ENCODE results near the gene MMP20. TPM values are rescaled to one million over a fixed set of nuclear protein-coding genes. Genes with fewer than 3 reads are reported as not detected.

Gene MMP20
- polyA plus RNA-seq, 1 of the 3 experiments (the other 2 are of a cell fraction): not detected

DNA sequence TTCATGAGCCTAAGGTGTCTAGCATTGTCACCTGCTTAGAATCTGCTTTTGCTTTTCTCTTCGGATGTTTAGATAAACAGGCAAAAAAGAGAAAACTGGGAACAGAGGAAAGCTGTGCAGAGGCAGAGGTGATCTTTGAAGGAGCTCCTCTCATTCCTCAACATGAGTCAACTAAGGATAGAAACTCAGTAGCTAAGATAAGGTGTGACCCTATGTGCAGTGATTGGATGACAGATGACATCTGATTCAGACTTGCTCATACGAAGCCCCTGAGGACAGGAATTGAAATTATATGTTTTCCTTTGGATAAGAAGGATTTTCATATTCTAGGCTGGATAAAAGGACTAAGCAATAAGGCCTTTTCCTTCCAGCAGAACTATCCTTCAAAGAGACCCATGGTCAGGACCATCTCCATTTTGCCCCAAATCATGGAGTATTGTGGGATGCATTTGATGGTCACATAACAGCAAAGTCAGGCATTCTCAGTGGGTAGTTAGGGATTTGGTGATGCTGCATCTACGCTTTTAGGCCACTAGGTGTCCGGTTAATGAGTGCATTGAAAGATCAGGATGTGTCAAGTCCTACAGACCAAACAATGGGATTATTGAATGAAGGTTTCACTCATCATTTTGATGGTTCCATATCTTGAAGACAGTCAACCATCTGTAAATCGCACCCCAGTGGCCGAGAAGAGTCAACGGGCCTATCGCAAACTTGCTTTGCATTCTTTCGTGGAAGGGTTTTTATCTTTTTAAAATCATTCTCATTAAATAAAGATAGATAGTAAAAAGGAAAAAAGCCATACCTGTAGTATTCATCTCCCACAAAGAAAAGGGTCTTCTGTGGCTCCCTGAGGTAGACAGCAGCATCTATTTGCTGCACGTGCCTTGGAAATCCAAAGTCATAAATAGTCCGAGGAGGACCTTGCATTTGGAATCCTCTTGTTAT is 32.2 kb downstream of the MMP20 start:
- no peaks in the 10 kb centered on the region for H3K79me2 ChIP-seq (ENCODE audit: insufficient read depth)
- no peaks in the 10 kb centered on the region for H3F3A ChIP-seq (replicated peaks; ENCODE audit: insufficient read depth)
- no peaks in the 10 kb centered on the region for H3K9me3 ChIP-seq
- H4K20me1 ChIP-seq (ENCODE audit: insufficient read depth): no peaks in the 10 kb centered on the region
- no peaks in the 10 kb centered on the region for H3K9me2 ChIP-seq
- TF ChIP-seq, protein P1, sequence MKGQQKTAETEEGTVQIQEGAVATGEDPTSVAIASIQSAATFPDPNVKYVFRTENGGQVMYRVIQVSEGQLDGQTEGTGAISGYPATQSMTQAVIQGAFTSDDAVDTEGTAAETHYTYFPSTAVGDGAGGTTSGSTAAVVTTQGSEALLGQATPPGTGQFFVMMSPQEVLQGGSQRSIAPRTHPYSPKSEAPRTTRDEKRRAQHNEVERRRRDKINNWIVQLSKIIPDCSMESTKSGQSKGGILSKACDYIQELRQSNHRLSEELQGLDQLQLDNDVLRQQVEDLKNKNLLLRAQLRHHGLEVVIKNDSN (IDR thresholded peaks at IDR 0.05; ENCODE audit: borderline replicate concordance, low read depth): no peak
- TF ChIP-seq RAD21 (IDR thresholded peaks at IDR 0.05; ENCODE audit: low read length): peak; percentile 32; the same call in 1 of the 2 replicates
- TF ChIP-seq TEAD4 (IDR thresholded peaks at IDR 0.05; ENCODE audit: borderline replicate concordance, insufficient read depth): no peak
- TF ChIP-seq, protein P2, sequence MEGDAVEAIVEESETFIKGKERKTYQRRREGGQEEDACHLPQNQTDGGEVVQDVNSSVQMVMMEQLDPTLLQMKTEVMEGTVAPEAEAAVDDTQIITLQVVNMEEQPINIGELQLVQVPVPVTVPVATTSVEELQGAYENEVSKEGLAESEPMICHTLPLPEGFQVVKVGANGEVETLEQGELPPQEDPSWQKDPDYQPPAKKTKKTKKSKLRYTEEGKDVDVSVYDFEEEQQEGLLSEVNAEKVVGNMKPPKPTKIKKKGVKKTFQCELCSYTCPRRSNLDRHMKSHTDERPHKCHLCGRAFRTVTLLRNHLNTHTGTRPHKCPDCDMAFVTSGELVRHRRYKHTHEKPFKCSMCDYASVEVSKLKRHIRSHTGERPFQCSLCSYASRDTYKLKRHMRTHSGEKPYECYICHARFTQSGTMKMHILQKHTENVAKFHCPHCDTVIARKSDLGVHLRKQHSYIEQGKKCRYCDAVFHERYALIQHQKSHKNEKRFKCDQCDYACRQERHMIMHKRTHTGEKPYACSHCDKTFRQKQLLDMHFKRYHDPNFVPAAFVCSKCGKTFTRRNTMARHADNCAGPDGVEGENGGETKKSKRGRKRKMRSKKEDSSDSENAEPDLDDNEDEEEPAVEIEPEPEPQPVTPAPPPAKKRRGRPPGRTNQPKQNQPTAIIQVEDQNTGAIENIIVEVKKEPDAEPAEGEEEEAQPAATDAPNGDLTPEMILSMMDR (IDR thresholded peaks at IDR 0.05): peak; percentile 63
- no peak for TF ChIP-seq JUND (IDR thresholded peaks at IDR 0.05)
- TF ChIP-seq ELF1 (IDR thresholded peaks at IDR 0.05): no peak
- no peaks in the 10 kb centered on the region for H3K27me3 ChIP-seq (ENCODE audit: insufficient read depth)
- H3K4me3 ChIP-seq (ENCODE audit: low read depth in 2 of 2, low read length in 1 of 2): no peak overlapping the region
- ChIA-PET CTCF (interaction anchor here (0.7 to 1.4 kb wide), 7 partner anchors 15 to 251 kb away, joined by 3 to 7 read pairs (median 3); no protein-coding TSS in a partner anchor), POLR2A (interaction anchor here (0.6 kb wide), 1 partner anchor 55 kb away, joined by 3 read pairs; no protein-coding TSS in a partner anchor)
- no peaks in the 10 kb centered on the region for H3K4me1 ChIP-seq (ENCODE audit: control insufficient read depth in 1 of 2, insufficient read depth in 2 of 2, low read depth in 1 of 2, low read length in 1 of 2)
- H3K27ac ChIP-seq (ENCODE audit: low read depth in 2 of 2, low read length in 1 of 2): no peak overlapping the region
- H3K9ac ChIP-seq: no peak overlapping the region
- no peak overlapping the region for H3K4me2 ChIP-seq
- 67% methylated on average over 11 of the region's 11 CpGs for WGBS (ENCODE audit: low lambda C conversion rate)
- no peak overlapping the region for H2AFZ ChIP-seq (ENCODE audit: low read depth)
- no peaks in the 10 kb centered on the region for H3K36me3 ChIP-seq (replicated peaks in 1 of 2; ENCODE audit: control insufficient read depth in 1 of 2, insufficient read depth in 2 of 2, low read length in 1 of 2)
- peak; percentile 12 for DNase-seq

DNA sequence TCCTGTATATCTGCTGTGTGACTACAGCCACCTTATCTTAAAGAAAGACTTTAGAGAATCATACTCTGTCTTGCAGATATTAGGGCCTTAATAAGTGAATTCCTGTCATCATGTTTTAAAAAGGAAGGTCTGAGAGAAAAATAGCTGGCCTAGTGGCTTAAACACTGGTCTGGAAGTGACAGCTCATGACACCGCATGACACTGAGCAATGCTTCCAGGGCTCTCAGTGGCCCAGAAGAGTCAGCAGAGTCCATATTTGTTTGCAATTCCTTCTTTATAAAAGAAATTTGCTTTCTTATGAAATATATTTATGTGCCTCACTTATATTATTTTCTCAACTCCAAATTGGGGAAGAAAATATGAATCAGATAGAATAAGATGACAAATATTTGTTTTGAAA is 33.0 kb downstream of the MMP20 start:
- Histone ChIP-seq H3K4me1 (ENCODE audit: control insufficient read depth in 1 of 2, insufficient read depth in 2 of 2, low read depth in 1 of 2, low read length in 1 of 2) (no peaks in the 10 kb centered on the region), H4K20me1 (ENCODE audit: insufficient read depth) (no peaks in the 10 kb centered on the region), H3K4me2 (no peak overlapping the region), H3K79me2 (ENCODE audit: insufficient read depth) (no peaks in the 10 kb centered on the region), H3F3A (replicated peaks; ENCODE audit: insufficient read depth) (no peaks in the 10 kb centered on the region), H3K36me3 (replicated peaks in 1 of 2; ENCODE audit: control insufficient read depth in 1 of 2, insufficient read depth in 2 of 2, low read length in 1 of 2) (no peaks in the 10 kb centered on the region), H3K27ac (ENCODE audit: low read depth in 2 of 2, low read length in 1 of 2) (no peak overlapping the region), H3K27me3 (ENCODE audit: insufficient read depth) (no peaks in the 10 kb centered on the region), H2AFZ (ENCODE audit: low read depth) (no peak overlapping the region), H3K4me3 (ENCODE audit: low read depth in 2 of 2, low read length in 1 of 2) (no peak overlapping the region), H3K9me3 (no peaks in the 10 kb centered on the region), H3K9ac (no peak overlapping the region), H3K9me2 (no peaks in the 10 kb centered on the region)
- DNase-seq: no peak
- no peak for TF ChIP-seq GATA2 (CRISPR knock-in tag; IDR thresholded peaks at IDR 0.05)
- TF ChIP-seq, protein P3, sequence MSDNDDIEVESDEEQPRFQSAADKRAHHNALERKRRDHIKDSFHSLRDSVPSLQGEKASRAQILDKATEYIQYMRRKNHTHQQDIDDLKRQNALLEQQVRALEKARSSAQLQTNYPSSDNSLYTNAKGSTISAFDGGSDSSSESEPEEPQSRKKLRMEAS (IDR thresholded peaks at IDR 0.05; ENCODE audit: low read depth): no peak
- TF ChIP-seq, protein P4, sequence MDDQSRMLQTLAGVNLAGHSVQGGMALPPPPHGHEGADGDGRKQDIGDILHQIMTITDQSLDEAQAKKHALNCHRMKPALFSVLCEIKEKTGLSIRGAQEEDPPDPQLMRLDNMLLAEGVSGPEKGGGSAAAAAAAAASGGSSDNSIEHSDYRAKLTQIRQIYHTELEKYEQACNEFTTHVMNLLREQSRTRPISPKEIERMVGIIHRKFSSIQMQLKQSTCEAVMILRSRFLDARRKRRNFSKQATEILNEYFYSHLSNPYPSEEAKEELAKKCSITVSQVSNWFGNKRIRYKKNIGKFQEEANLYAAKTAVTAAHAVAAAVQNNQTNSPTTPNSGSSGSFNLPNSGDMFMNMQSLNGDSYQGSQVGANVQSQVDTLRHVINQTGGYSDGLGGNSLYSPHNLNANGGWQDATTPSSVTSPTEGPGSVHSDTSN (IDR thresholded peaks at IDR 0.05): no peak
- TF ChIP-seq ELF1 (IDR thresholded peaks at IDR 0.05): no peak
- TF ChIP-seq, protein P5, sequence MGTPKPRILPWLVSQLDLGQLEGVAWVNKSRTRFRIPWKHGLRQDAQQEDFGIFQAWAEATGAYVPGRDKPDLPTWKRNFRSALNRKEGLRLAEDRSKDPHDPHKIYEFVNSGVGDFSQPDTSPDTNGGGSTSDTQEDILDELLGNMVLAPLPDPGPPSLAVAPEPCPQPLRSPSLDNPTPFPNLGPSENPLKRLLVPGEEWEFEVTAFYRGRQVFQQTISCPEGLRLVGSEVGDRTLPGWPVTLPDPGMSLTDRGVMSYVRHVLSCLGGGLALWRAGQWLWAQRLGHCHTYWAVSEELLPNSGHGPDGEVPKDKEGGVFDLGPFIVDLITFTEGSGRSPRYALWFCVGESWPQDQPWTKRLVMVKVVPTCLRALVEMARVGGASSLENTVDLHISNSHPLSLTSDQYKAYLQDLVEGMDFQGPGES (IDR thresholded peaks at IDR 0.05; ENCODE audit: low read depth, low read length): no peak
- TF ChIP-seq RFX5 (IDR thresholded peaks at IDR 0.05; ENCODE audit: low read length): no peak
- TF ChIP-seq RXRA (IDR thresholded peaks at IDR 0.05; ENCODE audit: borderline replicate concordance, low read depth): no peak
- no peak for TF ChIP-seq YY1 (IDR thresholded peaks at IDR 0.05; ENCODE audit: low read depth)
- TF ChIP-seq RCOR1 (IDR thresholded peaks at IDR 0.05; ENCODE audit: low read length): no peak
- no peak for TF ChIP-seq GABPA (IDR thresholded peaks at IDR 0.05; ENCODE audit: low read depth)
- TF ChIP-seq, protein P6, sequence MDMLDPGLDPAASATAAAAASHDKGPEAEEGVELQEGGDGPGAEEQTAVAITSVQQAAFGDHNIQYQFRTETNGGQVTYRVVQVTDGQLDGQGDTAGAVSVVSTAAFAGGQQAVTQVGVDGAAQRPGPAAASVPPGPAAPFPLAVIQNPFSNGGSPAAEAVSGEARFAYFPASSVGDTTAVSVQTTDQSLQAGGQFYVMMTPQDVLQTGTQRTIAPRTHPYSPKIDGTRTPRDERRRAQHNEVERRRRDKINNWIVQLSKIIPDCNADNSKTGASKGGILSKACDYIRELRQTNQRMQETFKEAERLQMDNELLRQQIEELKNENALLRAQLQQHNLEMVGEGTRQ (IDR thresholded peaks at IDR 0.05; ENCODE audit: borderline replicate concordance, low read depth, low read length): no peak
- TF ChIP-seq MEF2A (IDR thresholded peaks at IDR 0.05; ENCODE audit: borderline replicate concordance, low read depth): no peak
- TF ChIP-seq JUND (IDR thresholded peaks at IDR 0.05): no peak
- TF ChIP-seq SMC3 (IDR thresholded peaks at IDR 0.05; ENCODE audit: low read depth, low read length): no peak
- ChIA-PET CTCF (interaction anchor here (0.7 to 1.4 kb wide), 7 partner anchors 14 to 250 kb away, joined by 3 to 7 read pairs (median 3); no protein-coding TSS in a partner anchor), POLR2A (interaction anchor here (0.6 kb wide), 1 partner anchor 54 kb away, joined by 3 read pairs; no protein-coding TSS in a partner anchor)
- 94% methylated on average over 1 of the region's 1 CpG for WGBS (ENCODE audit: low lambda C conversion rate)

Data from SK-N-SH (cell line).